Lower leg skin (tissue), 3 donors: ENCODE data around the gene AP5S1.

Source experiments
- CTCF ChIP-seq, 3 donors: fragments of 450-650 bp; IDR thresholded peaks; one replicate each; pipeline ENCODE4 v1.5.1; 2016; ENCODE audit warnings: antibody characterized with exemption in 3 of 3, mild to moderate bottlenecking in 3 of 3, moderate library complexity in 2 of 3
- POLR2A ChIP-seq, 2 donors: fragments of 450-650 bp; IDR thresholded peaks; one replicate each; pipeline ENCODE4 v1.6.1; 2016 to 2017; ENCODE audit warnings: antibody characterized with exemption in 2 of 2, mild to moderate bottlenecking in 1 of 2, moderate library complexity in 1 of 2

- no peak for TF ChIP-seq CTCF (IDR thresholded peaks at IDR 0.05)
- no peak for TF ChIP-seq POLR2A (IDR thresholded peaks at IDR 0.05)
Observed at GRCh38 chr20:3823881-3824280, 3.5 kb downstream of the AP5S1 start.
